ENCODE data around the gene MYO5B. TPM values are rescaled to one million over a fixed set of nuclear protein-coding genes. Genes with fewer than 3 reads are reported as not detected.

MYO5B gene
- total RNA-seq, 2 experiments from 2014 or later, result not detected

GRCh38 chr18:49960376-49960775, 234.6 kb downstream of the MYO5B start:
- H3K9me3 Mint-ChIP-seq, result no peaks in the 10 kb centered on the region
- H3K4me1 Mint-ChIP-seq, result peaks cover 42% of the 10 kb centered on the region
- POLR2A ChIA-PET, result no interaction called here
- peaks cover 22% of the 10 kb centered on the region for H3K27me3 Mint-ChIP-seq
- no peak overlapping the region for H3K27ac Mint-ChIP-seq
- DNase-seq (no peak), ATAC-seq (ENCODE audit: low read depth) (no peak)
- H3K4me3 Mint-ChIP-seq, result peak overlapping the region; percentile 37
- H3K36me3 Mint-ChIP-seq, result no peaks in the 10 kb centered on the region

- ATAC-seq (ENCODE audit: low read depth) (peak; percentile 80), DNase-seq (no peak)
- no peaks in the 10 kb centered on the region for H3K9me3 Mint-ChIP-seq
- H3K36me3 Mint-ChIP-seq, result no peaks in the 10 kb centered on the region
- H3K4me3 Mint-ChIP-seq, result peak overlapping the region; percentile 5
- peak overlapping the region; percentile 59 for H3K27ac Mint-ChIP-seq
- POLR2A ChIA-PET, result no interaction called here
- peaks cover 42% of the 10 kb centered on the region for H3K4me1 Mint-ChIP-seq
- peaks cover 27% of the 10 kb centered on the region for H3K27me3 Mint-ChIP-seq
Measured at GRCh38 chr18:49959176-49959575, 235.8 kb downstream of the MYO5B start.

- POLR2A ChIA-PET, result no interaction called here
- H3K4me1 Mint-ChIP-seq, result peaks cover 41% of the 10 kb centered on the region
- H3K27ac Mint-ChIP-seq, result no peak overlapping the region
- H3K4me3 Mint-ChIP-seq, result no peak overlapping the region
- H3K36me3 Mint-ChIP-seq, result no peaks in the 10 kb centered on the region
- peaks cover 39% of the 10 kb centered on the region for H3K27me3 Mint-ChIP-seq
- DNase-seq, result no peak
- ATAC-seq (ENCODE audit: low read depth), result no peak
- H3K9me3 Mint-ChIP-seq, result no peaks in the 10 kb centered on the region
Measured at GRCh38 chr18:49955263-49955662, 239.7 kb downstream of the MYO5B start.

GRCh38 chr18:49953391-49953790, 241.6 kb downstream of the MYO5B start:
- Mint-ChIP-seq H3K27me3 (peaks cover 39% of the 10 kb centered on the region), H3K36me3 (no peaks in the 10 kb centered on the region), H3K9me3 (no peaks in the 10 kb centered on the region), H3K27ac (no peak overlapping the region), H3K4me1 (peaks cover 28% of the 10 kb centered on the region), H3K4me3 (no peak overlapping the region)
- ATAC-seq (ENCODE audit: low read depth) (no peak), DNase-seq (no peak)
- POLR2A ChIA-PET, result no interaction called here

GRCh38 chr18:49949951-49950395, 245.0 kb downstream of the MYO5B start:
- peaks cover 24% of the 10 kb centered on the region for H3K4me1 Mint-ChIP-seq
- DNase-seq (peak; percentile 47), ATAC-seq (ENCODE audit: low read depth) (peak; percentile 83)
- H3K4me3 Mint-ChIP-seq, result peak overlapping the region; percentile 72
- H3K27ac Mint-ChIP-seq, result peak overlapping the region; percentile 14
- H3K36me3 Mint-ChIP-seq, result no peaks in the 10 kb centered on the region
- POLR2A ChIA-PET, result interaction anchor here (0.9 to 1.4 kb wide), 2 partner anchors 136 to 317 kb away, joined by 3 read pairs; partner anchors contain the start of genes ACAA2 and CFAP53
- no peaks in the 10 kb centered on the region for H3K9me3 Mint-ChIP-seq
- peaks cover 23% of the 10 kb centered on the region for H3K27me3 Mint-ChIP-seq

GRCh38 chr18:49948975-49949374, 246.0 kb downstream of the MYO5B start:
- Mint-ChIP-seq H3K27me3 (peaks cover 16% of the 10 kb centered on the region), H3K4me1 (peaks cover 29% of the 10 kb centered on the region), H3K9me3 (no peaks in the 10 kb centered on the region), H3K4me3 (no peak overlapping the region), H3K36me3 (no peaks in the 10 kb centered on the region), H3K27ac (no peak overlapping the region)
- no peak for DNase-seq
- no peak for ATAC-seq (ENCODE audit: low read depth)
- POLR2A ChIA-PET, result interaction anchor here (1.4 kb wide), 1 partner anchor 318 kb away, joined by 3 read pairs; the partner anchor contains the start of gene CFAP53

- no peaks in the 10 kb centered on the region for H3K9me3 Mint-ChIP-seq
- H3K27ac Mint-ChIP-seq, result no peak overlapping the region
Measured at GRCh38 chr18:49944663-49945062, 250.3 kb downstream of the MYO5B start.

GRCh38 chr18:49936821-49937220, 258.1 kb downstream of the MYO5B start:
- ATAC-seq (ENCODE audit: low read depth) (no peak), DNase-seq (no peak)
- Mint-ChIP-seq H3K27ac (no peak overlapping the region), H3K36me3 (no peaks in the 10 kb centered on the region), H3K4me3 (no peak overlapping the region), H3K27me3 (no peaks in the 10 kb centered on the region), H3K4me1 (no peaks in the 10 kb centered on the region), H3K9me3 (no peaks in the 10 kb centered on the region)
- POLR2A ChIA-PET, result no interaction called here

More at GRCh38 chr18:49944663-49945062, 250.3 kb downstream of the MYO5B start:
- POLR2A ChIA-PET, result no interaction called here
- DNase-seq (no peak), ATAC-seq (ENCODE audit: low read depth) (no peak)
- Mint-ChIP-seq H3K36me3 (no peaks in the 10 kb centered on the region), H3K27me3 (no peaks in the 10 kb centered on the region), H3K4me3 (no peak overlapping the region), H3K4me1 (peaks cover 5% of the 10 kb centered on the region)

GRCh38 chr18:49935215-49935614, 259.7 kb downstream of the MYO5B start:
- Mint-ChIP-seq H3K4me3 (no peak overlapping the region), H3K27ac (no peak overlapping the region), H3K4me1 (no peaks in the 10 kb centered on the region), H3K36me3 (no peaks in the 10 kb centered on the region), H3K9me3 (no peaks in the 10 kb centered on the region), H3K27me3 (peaks cover 5% of the 10 kb centered on the region)
- DNase-seq, result no peak
- no peak for ATAC-seq (ENCODE audit: low read depth)
- POLR2A ChIA-PET, result no interaction called here

GRCh38 chr18:49934457-49934856, 260.5 kb downstream of the MYO5B start:
- DNase-seq, result no peak
- Mint-ChIP-seq H3K4me1 (no peaks in the 10 kb centered on the region), H3K27ac (no peak overlapping the region), H3K36me3 (no peaks in the 10 kb centered on the region), H3K27me3 (peaks cover 8% of the 10 kb centered on the region), H3K4me3 (no peak overlapping the region), H3K9me3 (no peaks in the 10 kb centered on the region)
- ATAC-seq (ENCODE audit: low read depth), result no peak
- POLR2A ChIA-PET, result no interaction called here

- no peak overlapping the region for H3K27ac Mint-ChIP-seq
- no peak overlapping the region for H3K4me3 Mint-ChIP-seq
- no peaks in the 10 kb centered on the region for H3K36me3 Mint-ChIP-seq
- POLR2A ChIA-PET, result no interaction called here
- ATAC-seq (ENCODE audit: low read depth), result no peak
- no peaks in the 10 kb centered on the region for H3K9me3 Mint-ChIP-seq
- H3K27me3 Mint-ChIP-seq, result peaks cover 9% of the 10 kb centered on the region
- DNase-seq, result no peak
- no peaks in the 10 kb centered on the region for H3K4me1 Mint-ChIP-seq
Measured at GRCh38 chr18:49933530-49934128, 261.3 kb downstream of the MYO5B start.

GRCh38 chr18:49931760-49932159, 263.2 kb downstream of the MYO5B start:
- peaks cover 2% of the 10 kb centered on the region for H3K9me3 Mint-ChIP-seq
- no peak for ATAC-seq (ENCODE audit: low read depth)
- no peak overlapping the region for H3K4me3 Mint-ChIP-seq
- no peaks in the 10 kb centered on the region for H3K4me1 Mint-ChIP-seq
- no peak overlapping the region for H3K27ac Mint-ChIP-seq
- peaks cover 15% of the 10 kb centered on the region for H3K27me3 Mint-ChIP-seq
- POLR2A ChIA-PET, result no interaction called here
- DNase-seq, result no peak
- no peaks in the 10 kb centered on the region for H3K36me3 Mint-ChIP-seq

- POLR2A ChIA-PET, result no interaction called here
- Mint-ChIP-seq H3K27me3 (peaks cover 16% of the 10 kb centered on the region), H3K4me3 (no peak overlapping the region), H3K9me3 (peaks cover 5% of the 10 kb centered on the region), H3K27ac (no peak overlapping the region), H3K36me3 (no peaks in the 10 kb centered on the region), H3K4me1 (no peaks in the 10 kb centered on the region)
- ATAC-seq (ENCODE audit: low read depth) (no peak), DNase-seq (no peak)
Measured at GRCh38 chr18:49931179-49931578, 263.8 kb downstream of the MYO5B start.

GRCh38 chr18:49926106-49926745, 268.7 kb downstream of the MYO5B start:
- ATAC-seq (ENCODE audit: low read depth) (no peak), DNase-seq (no peak)
- H3K27me3 Mint-ChIP-seq, result peaks cover 26% of the 10 kb centered on the region
- H3K27ac Mint-ChIP-seq, result no peak overlapping the region
- H3K36me3 Mint-ChIP-seq, result no peaks in the 10 kb centered on the region
- no peaks in the 10 kb centered on the region for H3K4me1 Mint-ChIP-seq
- H3K4me3 Mint-ChIP-seq, result no peak overlapping the region
- POLR2A ChIA-PET, result no interaction called here
- peaks cover 8% of the 10 kb centered on the region for H3K9me3 Mint-ChIP-seq

Data from activated naive CD8-positive, alpha-beta T cell treated with anti-CD3 and anti-CD28 coated beads, Interleukin-2, amount 10 ng/mL, durations not matched to agents 7 days and 5 days (primary cell).